ENCODE results near the gene CCDC92.

GRCh38 chr12:124010687-124011086, 38.1 kb upstream of the CCDC92 start:
- TF ChIP-seq CTCF (IDR thresholded peaks at IDR 0.05) (no peak), REST (IDR thresholded peaks at IDR 0.05; ENCODE audit: insufficient read depth in 1 of 2, low read depth in 2 of 2, low read length in 1 of 2) (no peak), TCF7L2 (IDR thresholded peaks at IDR 0.05; ENCODE audit: low read depth, low read length) (no peak), POLR2AphosphoS5 (IDR thresholded peaks at IDR 0.05; ENCODE audit: low read depth, low read length) (no peak)
